ENCODE data around the gene MGLL.

GRCh38 chr3:127749361-127749760, 73.0 kb downstream of the MGLL start:
- TF ChIP-seq CTCF (conservative IDR thresholded peaks at IDR 0.05; ENCODE audit: low read length) (no peak), EZH2phosphoT487 (IDR thresholded peaks at IDR 0.05; ENCODE audit: borderline replicate concordance, low read depth, low read length) (no peak)

Measured in OCI-LY7 (cell line).